ENCODE results near the gene TYMP. TPM values are rescaled to one million over a fixed set of nuclear protein-coding genes. Genes with fewer than 3 reads are reported as not detected.

The TYMP gene
- total and polyA plus RNA-seq, 8 donors = 5.8 to 68.6 (median 23.5) TPM

DNA sequence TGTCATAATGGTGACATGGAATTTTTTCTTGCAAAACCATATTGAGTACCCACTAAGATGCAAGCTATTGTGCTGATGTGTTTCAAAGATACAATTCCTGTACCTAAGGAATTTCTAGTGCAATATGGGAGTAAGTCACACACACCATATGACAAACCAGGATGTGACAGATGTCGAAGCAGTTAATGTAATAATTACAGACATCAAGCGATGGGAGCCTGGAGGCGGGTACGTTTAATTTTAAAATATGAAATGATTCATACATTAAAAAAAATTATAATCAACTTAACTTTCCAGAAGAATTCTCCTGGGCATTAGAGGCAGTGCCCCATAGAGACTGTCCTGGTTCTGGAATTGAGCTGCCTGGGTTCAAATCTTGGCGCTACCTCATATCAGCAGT lies 26.9 kb upstream of the TYMP start:
- H3K4me1 ChIP-seq = no peaks in the 10 kb centered on the region
- WGBS, 2 donors = 75 to 90% methylated on average over 5 of the region's 5 CpGs
- ATAC-seq = no peak
- no peak for FAIRE-seq
- H3K9me3 ChIP-seq = no peaks in the 10 kb centered on the region
- no peak for DNase-seq
- H3K27me3 ChIP-seq = no peaks in the 10 kb centered on the region
- H3K27ac ChIP-seq = no peak overlapping the region
- no peaks in the 10 kb centered on the region for H3K36me3 ChIP-seq
- no peak overlapping the region for H3K4me3 ChIP-seq
- intact Hi-C loops (cut with DNase I) = no loop called here
- TF ChIP-seq, protein P1, sequence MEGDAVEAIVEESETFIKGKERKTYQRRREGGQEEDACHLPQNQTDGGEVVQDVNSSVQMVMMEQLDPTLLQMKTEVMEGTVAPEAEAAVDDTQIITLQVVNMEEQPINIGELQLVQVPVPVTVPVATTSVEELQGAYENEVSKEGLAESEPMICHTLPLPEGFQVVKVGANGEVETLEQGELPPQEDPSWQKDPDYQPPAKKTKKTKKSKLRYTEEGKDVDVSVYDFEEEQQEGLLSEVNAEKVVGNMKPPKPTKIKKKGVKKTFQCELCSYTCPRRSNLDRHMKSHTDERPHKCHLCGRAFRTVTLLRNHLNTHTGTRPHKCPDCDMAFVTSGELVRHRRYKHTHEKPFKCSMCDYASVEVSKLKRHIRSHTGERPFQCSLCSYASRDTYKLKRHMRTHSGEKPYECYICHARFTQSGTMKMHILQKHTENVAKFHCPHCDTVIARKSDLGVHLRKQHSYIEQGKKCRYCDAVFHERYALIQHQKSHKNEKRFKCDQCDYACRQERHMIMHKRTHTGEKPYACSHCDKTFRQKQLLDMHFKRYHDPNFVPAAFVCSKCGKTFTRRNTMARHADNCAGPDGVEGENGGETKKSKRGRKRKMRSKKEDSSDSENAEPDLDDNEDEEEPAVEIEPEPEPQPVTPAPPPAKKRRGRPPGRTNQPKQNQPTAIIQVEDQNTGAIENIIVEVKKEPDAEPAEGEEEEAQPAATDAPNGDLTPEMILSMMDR (IDR thresholded peaks at IDR 0.05) = no peak

DNA sequence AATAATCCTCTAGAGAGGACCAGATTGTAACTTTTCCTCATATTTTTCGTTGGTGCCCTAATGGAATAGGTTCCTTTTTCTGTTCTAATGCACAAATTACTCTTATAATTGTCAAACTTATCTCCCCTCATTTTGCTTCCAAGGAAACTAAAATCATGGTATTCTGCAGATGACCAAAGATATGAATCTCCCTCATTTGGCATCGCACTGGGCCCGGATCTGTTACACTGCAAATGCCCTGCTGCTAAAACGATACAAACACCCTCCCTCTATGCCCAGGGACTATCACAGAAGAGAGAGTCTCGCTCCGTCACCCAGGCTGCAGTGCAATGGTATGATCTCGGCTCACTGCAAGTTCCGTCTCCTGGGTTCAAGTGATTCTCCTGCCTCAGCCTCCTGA lies 23.5 kb upstream of the TYMP start:
- Histone ChIP-seq H3K36me3 (no peaks in the 10 kb centered on the region), H3K4me3 (no peak overlapping the region), H3K27me3 (peaks cover 0 to 4% (median 0%) of the 10 kb centered on the region in 4 donors), H3K27ac (no peak overlapping the region), H3K9me3 (no peaks in the 10 kb centered on the region), H3K4me1 (peaks cover 0 to 4% (median 0%) of the 10 kb centered on the region in 3 donors)
- no peak for ATAC-seq
- DNase-seq = no peak
- 69 to 73% methylated on average over 8 of the region's 8 CpGs for WGBS, 2 donors
- TF ChIP-seq, protein P1 (IDR thresholded peaks at IDR 0.05) = no peak
- intact Hi-C loops (cut with DNase I) = no loop called here
- FAIRE-seq = no peak

DNA sequence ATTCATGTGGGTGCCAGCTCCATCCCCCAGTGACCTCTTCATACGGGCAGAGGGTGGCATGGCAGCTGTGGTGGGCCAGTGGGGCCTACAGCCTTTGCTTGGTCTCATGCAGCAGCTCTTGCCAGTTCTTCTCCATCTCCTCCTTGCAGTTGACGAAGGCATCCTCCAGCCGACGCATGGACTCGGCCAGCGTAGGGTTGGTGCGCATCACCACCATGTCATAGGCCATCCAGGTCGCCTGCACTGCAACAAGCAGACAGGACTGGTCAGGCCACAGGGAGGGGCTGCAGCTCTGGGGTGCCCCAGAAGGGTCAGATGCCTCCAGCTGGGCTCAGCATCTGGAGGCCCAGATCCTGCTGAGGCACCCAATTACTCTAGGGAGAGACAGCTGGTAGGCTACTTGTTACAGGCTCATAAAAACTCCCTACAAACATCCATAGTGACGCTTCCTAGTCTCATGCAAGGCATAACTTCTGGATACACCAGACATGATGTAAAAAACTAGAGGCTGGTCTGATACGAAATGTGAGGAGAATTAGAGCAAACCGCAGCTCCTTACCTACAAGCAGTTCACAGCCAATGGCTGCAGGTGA lies 21.4 kb upstream of the TYMP start:
- no peak overlapping the region for H3K4me3 ChIP-seq
- no peak overlapping the region for H3K27ac ChIP-seq
- no peaks in the 10 kb centered on the region for H3K9me3 ChIP-seq
- TF ChIP-seq, protein P1 (IDR thresholded peaks at IDR 0.05) = no peak
- H3K36me3 ChIP-seq = no peaks in the 10 kb centered on the region
- H3K4me1 ChIP-seq = peaks cover 0 to 4% (median 0%) of the 10 kb centered on the region in 3 donors
- H3K27me3 ChIP-seq = peaks cover 0 to 4% (median 1%) of the 10 kb centered on the region in 4 donors
- intact Hi-C loops (cut with DNase I) = no loop called here
- DNase-seq (no peak), FAIRE-seq (no peak), ATAC-seq (no peak)
- WGBS, 2 donors = 90 to 97% methylated on average over 11 of the region's 11 CpGs

DNA sequence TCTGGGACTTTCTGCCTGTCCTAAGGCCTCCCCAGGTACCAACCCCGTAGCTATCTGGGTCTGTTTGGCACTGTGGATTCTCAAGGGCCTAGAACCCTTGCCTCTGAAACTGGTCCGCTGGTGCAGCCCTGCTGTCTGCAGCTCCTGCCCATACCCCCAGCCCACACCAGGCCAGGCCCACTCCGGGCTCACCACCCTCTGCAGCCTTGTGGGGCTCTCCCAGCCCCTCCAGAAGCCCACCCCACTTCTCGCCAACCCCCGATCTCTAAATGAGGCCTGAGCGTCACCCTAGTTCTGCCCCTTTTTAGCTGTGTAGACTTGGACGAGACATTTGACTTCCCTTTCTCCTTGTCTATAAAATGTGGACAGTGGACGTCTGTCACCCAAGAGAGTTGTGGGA lies 20.6 kb upstream of the TYMP start:
- Histone ChIP-seq H3K27me3 (peaks cover 0 to 4% (median 1%) of the 10 kb centered on the region in 4 donors), H3K4me1 (peaks cover 0 to 4% (median 0%) of the 10 kb centered on the region in 3 donors), H3K9me3 (no peaks in the 10 kb centered on the region), H3K36me3 (no peaks in the 10 kb centered on the region), H3K27ac (no peak overlapping the region), H3K4me3 (no peak overlapping the region)
- WGBS, 2 donors = 86 to 94% methylated on average over 8 of the region's 8 CpGs
- FAIRE-seq (no peak), ATAC-seq (no peak), DNase-seq (no peak)
- intact Hi-C loops (cut with DNase I) = no loop called here
- TF ChIP-seq, protein P1 (IDR thresholded peaks at IDR 0.05) = no peak

All from pancreas (tissue), 10 donors.